ENCODE data around the gene TMED1. TPM values are rescaled to one million over a fixed set of nuclear protein-coding genes. Genes with fewer than 3 reads are reported as not detected.
A peak's percentile ranks its signal among the peaks of the same experiment; 100 is the strongest.
"Not testable (repeated sequence)": the region's sequence is repeated elsewhere in the genome, so short reads cannot be mapped to it uniquely, and the experiment has no call there.

The TMED1 gene
- total RNA-seq, 2 donors from 2014 or later, result 15.2 to 24.1 TPM

GRCh38 chr19:10854350-10855089 lies 18.5 kb upstream of the TMED1 start:
- Mint-ChIP-seq H3K4me1 (ENCODE audit: low read depth in 2 of 2) (peaks cover 0 to 7% of the 10 kb centered on the region in 2 donors), H3K27me3 (no peaks in the 10 kb centered on the region), H3K27ac (no peak overlapping the region), H3K4me3 (no peak overlapping the region), H3K36me3 (no peaks in the 10 kb centered on the region), H3K9me3 (no peaks in the 10 kb centered on the region)
- ATAC-seq (no peak), DNase-seq (ENCODE audit: low spot score) (no peak)

GRCh38 chr19:10852941-10853340 lies 16.9 kb upstream of the TMED1 start:
- DNase-seq (ENCODE audit: low spot score) (no peak), ATAC-seq (no peak)
- Mint-ChIP-seq H3K36me3 (no peaks in the 10 kb centered on the region), H3K27me3 (no peaks in the 10 kb centered on the region), H3K27ac (peak overlapping the region in 1 of 2 donors; percentile 14), H3K4me3 (no peak overlapping the region), H3K9me3 (no peaks in the 10 kb centered on the region), H3K4me1 (ENCODE audit: low read depth in 2 of 2) (peaks cover 5 to 9% of the 10 kb centered on the region in 2 donors)

GRCh38 chr19:10852098-10852800 lies 16.2 kb upstream of the TMED1 start:
- Mint-ChIP-seq H3K9me3 (no peaks in the 10 kb centered on the region), H3K36me3 (no peaks in the 10 kb centered on the region), H3K4me3 (no peak overlapping the region), H3K27me3 (no peaks in the 10 kb centered on the region), H3K27ac (peak overlapping the region in 1 of 2 donors; percentile 14), H3K4me1 (ENCODE audit: low read depth in 2 of 2) (peaks cover 6 to 12% of the 10 kb centered on the region in 2 donors)
- DNase-seq (ENCODE audit: low spot score) (no peak), ATAC-seq (no peak)

- no peaks in the 10 kb centered on the region for H3K36me3 Mint-ChIP-seq
- no peaks in the 10 kb centered on the region for H3K27me3 Mint-ChIP-seq
- H3K4me1 Mint-ChIP-seq (ENCODE audit: low read depth in 2 of 2), result peaks cover 18 to 21% of the 10 kb centered on the region in 2 donors
- no peak for DNase-seq (ENCODE audit: low spot score)
- H3K9me3 Mint-ChIP-seq, result no peaks in the 10 kb centered on the region
- no peak for ATAC-seq
- no peak overlapping the region for H3K4me3 Mint-ChIP-seq
- no peak overlapping the region for H3K27ac Mint-ChIP-seq
Measured at GRCh38 chr19:10850631-10851030, 14.6 kb upstream of the TMED1 start.

- H3K36me3 Mint-ChIP-seq, result no peaks in the 10 kb centered on the region
- no peaks in the 10 kb centered on the region for H3K27me3 Mint-ChIP-seq
- H3K9me3 Mint-ChIP-seq, result no peaks in the 10 kb centered on the region
- ATAC-seq (peak; percentile 55 to 78), DNase-seq (ENCODE audit: low spot score) (no peak)
- H3K4me3 Mint-ChIP-seq, result peak within 1 kb of the TSS; percentile 72
- peaks cover 18 to 21% of the 10 kb centered on the region in 2 donors for H3K4me1 Mint-ChIP-seq (ENCODE audit: low read depth in 2 of 2)
- H3K27ac Mint-ChIP-seq, result peak within 1 kb of the TSS; percentile 14 to 83
Measured at GRCh38 chr19:10848230-10848856, 12.3 kb upstream of the TMED1 start, which contains the start of gene C19orf38. TSS of gene C19orf38 (plus strand) at chr19:10848415. CDS start at chr19:10848509, 94 bp downstream.

GRCh38 chr19:10846500-10847202 lies 10.6 kb upstream of the TMED1 start:
- DNase-seq (ENCODE audit: low spot score) (no peak), ATAC-seq (peak; percentile 44 to 60)
- H3K27ac Mint-ChIP-seq, result no peak overlapping the region
- no peaks in the 10 kb centered on the region for H3K27me3 Mint-ChIP-seq
- H3K4me3 Mint-ChIP-seq, result peak overlapping the region; percentile 14
- no peaks in the 10 kb centered on the region for H3K36me3 Mint-ChIP-seq
- no peaks in the 10 kb centered on the region for H3K9me3 Mint-ChIP-seq
- H3K4me1 Mint-ChIP-seq (ENCODE audit: low read depth in 2 of 2), result peaks cover 18% of the 10 kb centered on the region in 2 donors

- no peak overlapping the region for H3K4me3 Mint-ChIP-seq
- peaks cover 13 to 15% of the 10 kb centered on the region in 2 donors for H3K4me1 Mint-ChIP-seq (ENCODE audit: low read depth in 2 of 2)
- DNase-seq (ENCODE audit: low spot score) (no peak), ATAC-seq (no peak)
- no peak overlapping the region for H3K27ac Mint-ChIP-seq
- no peaks in the 10 kb centered on the region for H3K36me3 Mint-ChIP-seq
- no peaks in the 10 kb centered on the region for H3K27me3 Mint-ChIP-seq
- no peaks in the 10 kb centered on the region for H3K9me3 Mint-ChIP-seq
Measured at GRCh38 chr19:10842788-10843187, 6.8 kb upstream of the TMED1 start.

GRCh38 chr19:10839114-10840050 lies 3.4 kb upstream of the TMED1 start:
- Mint-ChIP-seq H3K27me3 (no peaks in the 10 kb centered on the region), H3K27ac (peak overlapping the region in 1 of 2 donors; percentile 30), H3K36me3 (peaks cover 5% of the 10 kb centered on the region), H3K4me3 (no peak overlapping the region), H3K4me1 (ENCODE audit: low read depth in 2 of 2) (peaks cover 18 to 21% of the 10 kb centered on the region in 2 donors), H3K9me3 (peaks cover 4% of the 10 kb centered on the region)
- DNase-seq (ENCODE audit: low spot score), result no peak
- no peak for ATAC-seq

GRCh38 chr19:10838377-10838776 lies 2.4 kb upstream of the TMED1 start:
- DNase-seq (ENCODE audit: low spot score) (no peak), ATAC-seq (no peak)
- peaks cover 18 to 21% of the 10 kb centered on the region in 2 donors for H3K4me1 Mint-ChIP-seq (ENCODE audit: low read depth in 2 of 2)
- H3K9me3 Mint-ChIP-seq, result peaks cover 4% of the 10 kb centered on the region
- no peak overlapping the region for H3K4me3 Mint-ChIP-seq
- H3K27ac Mint-ChIP-seq, result no peak overlapping the region
- no peaks in the 10 kb centered on the region for H3K27me3 Mint-ChIP-seq
- H3K36me3 Mint-ChIP-seq, result peaks cover 5% of the 10 kb centered on the region

- not testable (repeated sequence) for H3K4me3 Mint-ChIP-seq; H3K27ac Mint-ChIP-seq; H3K36me3 Mint-ChIP-seq; ATAC-seq; H3K9me3 Mint-ChIP-seq; H3K27me3 Mint-ChIP-seq; DNase-seq (ENCODE audit: low spot score)
- H3K4me1 Mint-ChIP-seq (ENCODE audit: low read depth in 2 of 2), result peaks cover 18 to 21% of the 10 kb centered on the region in 2 donors
Measured at GRCh38 chr19:10837649-10838048, 1.6 kb upstream of the TMED1 start.

GRCh38 chr19:10836479-10837330 lies 693 bp upstream of the TMED1 start:
- DNase-seq (ENCODE audit: low spot score), result peak; percentile 87
- Mint-ChIP-seq H3K9me3 (peaks cover 4% of the 10 kb centered on the region), H3K27ac (peak overlapping the region; percentile 98 to 99)

More at GRCh38 chr19:10836479-10837330, 693 bp upstream of the TMED1 start:
- H3K4me1 Mint-ChIP-seq (ENCODE audit: low read depth in 2 of 2), result peaks cover 18 to 21% of the 10 kb centered on the region in 2 donors
- H3K36me3 Mint-ChIP-seq, result peaks cover 5% of the 10 kb centered on the region
- peak; percentile 43 to 55 for ATAC-seq
- peak overlapping the region; percentile 93 for H3K4me3 Mint-ChIP-seq
- H3K27me3 Mint-ChIP-seq, result no peaks in the 10 kb centered on the region
